Breast epithelium (tissue), 3 donors: ENCODE results near the gene NR3C1.

Source experiments
- POLR2A ChIP-seq: fragments of 450-650 bp; IDR thresholded peaks from one replicate; pipeline ENCODE4 v1.6.1; 2016; ENCODE audit warnings: antibody characterized with exemption, mild to moderate bottlenecking, moderate library complexity
- POLR2AphosphoS5 ChIP-seq, 3 donors: sonication (generic); formaldehyde crosslinking; IDR thresholded peaks; one replicate each; pipeline ENCODE4 v1.6.1; 2017; ENCODE audit warnings: antibody characterized with exemption in 3 of 3
- TF ChIP-seq, protein P1 (sequence below), 3 donors: fragments of 450-650 bp; IDR thresholded peaks; one replicate each; pipeline ENCODE4 v1.5.1; 2016 to 2017; ENCODE audit warnings: antibody characterized with exemption in 3 of 3, mild to moderate bottlenecking in 3 of 3, moderate library complexity in 3 of 3

DNA sequence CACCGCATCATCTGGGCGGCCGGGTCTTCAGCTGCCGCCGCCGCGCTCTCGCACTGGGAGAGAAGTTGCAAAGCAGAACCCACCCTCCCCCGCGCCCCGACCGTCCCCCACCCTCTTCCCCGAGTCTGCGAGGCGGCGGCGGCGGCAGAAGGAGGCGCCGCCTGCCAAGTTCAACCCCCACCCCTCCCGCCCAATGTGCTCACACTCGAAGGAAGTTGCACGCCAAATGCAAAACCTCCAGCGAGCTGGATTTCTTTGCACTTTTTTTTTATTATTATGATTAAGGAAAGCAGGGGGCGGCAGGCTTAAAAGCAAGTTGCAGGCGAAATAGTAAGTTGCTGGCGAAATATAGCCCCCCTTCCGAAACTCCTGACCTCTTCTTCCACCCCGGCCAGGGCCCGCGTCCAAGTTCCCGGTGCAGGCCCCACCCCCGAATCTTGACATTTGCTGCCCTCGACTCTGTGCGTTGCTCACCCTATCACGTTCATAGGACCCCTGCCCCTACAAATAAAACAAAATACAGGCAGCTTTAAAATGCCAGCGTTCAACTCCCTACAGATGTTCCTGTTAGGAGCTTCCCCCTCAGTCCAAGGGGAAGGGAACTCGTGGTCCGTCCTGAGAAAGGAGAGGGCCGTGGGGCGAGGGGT, 1.1 kb upstream of the NR3C1 start:
- no peak for TF ChIP-seq POLR2A
- TF ChIP-seq, protein P1, sequence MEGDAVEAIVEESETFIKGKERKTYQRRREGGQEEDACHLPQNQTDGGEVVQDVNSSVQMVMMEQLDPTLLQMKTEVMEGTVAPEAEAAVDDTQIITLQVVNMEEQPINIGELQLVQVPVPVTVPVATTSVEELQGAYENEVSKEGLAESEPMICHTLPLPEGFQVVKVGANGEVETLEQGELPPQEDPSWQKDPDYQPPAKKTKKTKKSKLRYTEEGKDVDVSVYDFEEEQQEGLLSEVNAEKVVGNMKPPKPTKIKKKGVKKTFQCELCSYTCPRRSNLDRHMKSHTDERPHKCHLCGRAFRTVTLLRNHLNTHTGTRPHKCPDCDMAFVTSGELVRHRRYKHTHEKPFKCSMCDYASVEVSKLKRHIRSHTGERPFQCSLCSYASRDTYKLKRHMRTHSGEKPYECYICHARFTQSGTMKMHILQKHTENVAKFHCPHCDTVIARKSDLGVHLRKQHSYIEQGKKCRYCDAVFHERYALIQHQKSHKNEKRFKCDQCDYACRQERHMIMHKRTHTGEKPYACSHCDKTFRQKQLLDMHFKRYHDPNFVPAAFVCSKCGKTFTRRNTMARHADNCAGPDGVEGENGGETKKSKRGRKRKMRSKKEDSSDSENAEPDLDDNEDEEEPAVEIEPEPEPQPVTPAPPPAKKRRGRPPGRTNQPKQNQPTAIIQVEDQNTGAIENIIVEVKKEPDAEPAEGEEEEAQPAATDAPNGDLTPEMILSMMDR (IDR thresholded peaks at IDR 0.05), result no peak
- TF ChIP-seq POLR2AphosphoS5 (IDR thresholded peaks at IDR 0.05), result no peak
